ENCODE measurements around the gene CNTFR. TPM values are rescaled to one million over a fixed set of nuclear protein-coding genes. Genes with fewer than 3 reads are reported as not detected.

Gene CNTFR
- total RNA-seq, 5 donors from 2014 or later (not counting 1 experiment from before 2014, with no cell fraction given), result not detected

- DNase-seq (peak; percentile 59 to 93 (median 79)), ATAC-seq (replicated peaks in 1 of 4) (peak; percentile 93 to 96 (median 93))
- Mint-ChIP-seq H3K27ac (peak within 1 kb of the TSS; percentile 90 to 94), H3K36me3 (peaks cover 25% of the 10 kb centered on the region), H3K9me3 (no peaks in the 10 kb centered on the region), H3K4me3 (peak within 1 kb of the TSS; percentile 79 to 89 (median 80)), H3K27me3 (no peaks in the 10 kb centered on the region), H3K4me1 (peaks cover 19 to 28% (median 25%) of the 10 kb centered on the region in 3 donors)
- no peaks in the 10 kb centered on the region for H3K27me3 ChIP-seq (replicated peaks in 1 of 2; ENCODE audit: control insufficient read depth in 2 of 2, extremely low read depth in 1 of 2, insufficient read depth in 2 of 2, low read length in 1 of 2)
- H3K4me3 ChIP-seq (ENCODE audit: control insufficient read depth in 1 of 2, extremely low read depth in 1 of 2, low read length in 1 of 2), result peak within 1 kb of the TSS; percentile 71 to 94
- H3K9me3 ChIP-seq, result no peaks in the 10 kb centered on the region
- WGBS (ENCODE audit: insufficient coverage), result under 1% methylated on average over 77 of the region's 77 CpGs
- ChIA-PET CTCF (interaction anchor here (1.0 to 2.6 kb wide), 5 partner anchors 8 to 53 kb away, joined by 3 to 25 read pairs (median 7); partner anchors contain the start of gene DCTN3 (in 1 of the 2)), POLR2A (interaction anchor here in 1 of 2 donors (0.9 kb wide), 1 partner anchor 26 kb away, joined by 3 read pairs; the partner anchor contains the start of gene SIGMAR1)
- peak within 1 kb of the TSS; percentile 89 for H3K27ac ChIP-seq (ENCODE audit: low read length)
- peaks cover 3 to 26% of the 10 kb centered on the region in 2 experiments for H3K4me1 ChIP-seq (ENCODE audit: control insufficient read depth in 1 of 2, extremely low read depth in 1 of 2, insufficient read depth in 2 of 2, low read length in 2 of 2)
- H3K36me3 ChIP-seq (ENCODE audit: control insufficient read depth in 2 of 2, extremely low read depth in 1 of 2, insufficient read depth in 1 of 2, low read length in 1 of 2), result peaks cover 5 to 30% of the 10 kb centered on the region in 2 donors
Observed at GRCh38 chr9:34611811-34612787, 22.6 kb upstream of the CNTFR start, which contains the start of gene RPP25L. Gene RPP25L, minus strand, starts transcription at chr9:34612097. Its CDS starts 801 bp downstream, at chr9:34611296.

- 61% methylated on average over 10 of the region's 10 CpGs for WGBS (ENCODE audit: insufficient coverage)
Observed at GRCh38 chr9:34611251-34611810, 21.8 kb upstream of the CNTFR start.

GRCh38 chr9:34610434-34611206, 21.1 kb upstream of the CNTFR start:
- H3K4me3 ChIP-seq (ENCODE audit: control insufficient read depth in 1 of 2, extremely low read depth in 1 of 2, low read length in 1 of 2), result peak overlapping the region in 1 of 2 donors; percentile 71
- WGBS (ENCODE audit: insufficient coverage), result 97% methylated on average over 18 of the region's 20 CpGs
- Mint-ChIP-seq H3K4me3 (peak overlapping the region; percentile 79 to 89 (median 80)), H3K27me3 (no peaks in the 10 kb centered on the region), H3K36me3 (peaks cover 11% of the 10 kb centered on the region), H3K27ac (peak overlapping the region in 1 of 2 donors; percentile 36), H3K4me1 (peaks cover 19 to 28% (median 25%) of the 10 kb centered on the region in 3 donors), H3K9me3 (no peaks in the 10 kb centered on the region)
- H3K27me3 ChIP-seq (replicated peaks in 1 of 2; ENCODE audit: control insufficient read depth in 2 of 2, extremely low read depth in 1 of 2, insufficient read depth in 2 of 2, low read length in 1 of 2), result no peaks in the 10 kb centered on the region
- peaks cover 0 to 15% of the 10 kb centered on the region in 2 donors for H3K36me3 ChIP-seq (ENCODE audit: control insufficient read depth in 2 of 2, extremely low read depth in 1 of 2, insufficient read depth in 1 of 2, low read length in 1 of 2)
- DNase-seq, result no peak
- H3K4me1 ChIP-seq (ENCODE audit: control insufficient read depth in 1 of 2, extremely low read depth in 1 of 2, insufficient read depth in 2 of 2, low read length in 2 of 2), result peaks cover 3 to 26% of the 10 kb centered on the region in 2 experiments
- no peaks in the 10 kb centered on the region for H3K9me3 ChIP-seq
- no peak overlapping the region for H3K27ac ChIP-seq (ENCODE audit: low read length)
- no peak for ATAC-seq (replicated peaks in 1 of 4)
- ChIA-PET POLR2A (interaction anchor here in 1 of 2 donors (0.6 kb wide), 1 partner anchor 148 kb away, joined by 5 read pairs; no protein-coding TSS in a partner anchor), CTCF (interaction anchor here (0.8 to 1.3 kb wide), 2 partner anchors 24 to 29 kb away, joined by 3 to 4 read pairs; no protein-coding TSS in a partner anchor)

More at GRCh38 chr9:34611251-34611810, 21.8 kb upstream of the CNTFR start:
- ATAC-seq (replicated peaks in 1 of 4) (peak in 3 of 4 experiments; percentile 1 to 10 (median 6)), DNase-seq (peak in 2 of 35 experiments; percentile 14 to 24)
- Histone ChIP-seq H3K36me3 (ENCODE audit: control insufficient read depth in 2 of 2, extremely low read depth in 1 of 2, insufficient read depth in 1 of 2, low read length in 1 of 2) (peaks cover 0 to 22% of the 10 kb centered on the region in 2 donors), H3K27ac (ENCODE audit: low read length) (peak overlapping the region; percentile 89), H3K9me3 (no peaks in the 10 kb centered on the region), H3K4me3 (ENCODE audit: control insufficient read depth in 1 of 2, extremely low read depth in 1 of 2, low read length in 1 of 2) (peak overlapping the region; percentile 71 to 94), H3K4me1 (ENCODE audit: control insufficient read depth in 1 of 2, extremely low read depth in 1 of 2, insufficient read depth in 2 of 2, low read length in 2 of 2) (peaks cover 3 to 26% of the 10 kb centered on the region in 2 experiments), H3K27me3 (replicated peaks in 1 of 2; ENCODE audit: control insufficient read depth in 2 of 2, extremely low read depth in 1 of 2, insufficient read depth in 2 of 2, low read length in 1 of 2) (no peaks in the 10 kb centered on the region)
- Mint-ChIP-seq H3K27me3 (no peaks in the 10 kb centered on the region), H3K9me3 (no peaks in the 10 kb centered on the region), H3K36me3 (peaks cover 18% of the 10 kb centered on the region), H3K27ac (peak overlapping the region; percentile 90 to 94), H3K4me1 (peaks cover 19 to 28% (median 25%) of the 10 kb centered on the region in 3 donors), H3K4me3 (peak overlapping the region; percentile 79 to 89 (median 80))
- POLR2A ChIA-PET, result interaction anchor here in 1 of 2 donors (0.6 kb wide), 1 partner anchor 149 kb away, joined by 5 read pairs; no protein-coding TSS in a partner anchor
- CTCF ChIA-PET, result interaction anchor here (0.8 to 1.3 kb wide), 2 partner anchors 23 to 29 kb away, joined by 3 to 4 read pairs; no protein-coding TSS in a partner anchor

GRCh38 chr9:34607331-34607730, 17.8 kb upstream of the CNTFR start:
- Histone ChIP-seq H3K4me3 (ENCODE audit: control insufficient read depth in 1 of 2, extremely low read depth in 1 of 2, low read length in 1 of 2) (no peak overlapping the region), H3K27me3 (replicated peaks in 1 of 2; ENCODE audit: control insufficient read depth in 2 of 2, extremely low read depth in 1 of 2, insufficient read depth in 2 of 2, low read length in 1 of 2) (no peaks in the 10 kb centered on the region), H3K4me1 (ENCODE audit: control insufficient read depth in 1 of 2, extremely low read depth in 1 of 2, insufficient read depth in 2 of 2, low read length in 2 of 2) (peaks cover 3 to 18% of the 10 kb centered on the region in 2 experiments), H3K9me3 (no peaks in the 10 kb centered on the region), H3K27ac (ENCODE audit: low read length) (no peak overlapping the region), H3K36me3 (ENCODE audit: control insufficient read depth in 2 of 2, extremely low read depth in 1 of 2, insufficient read depth in 1 of 2, low read length in 1 of 2) (no peaks in the 10 kb centered on the region)
- Mint-ChIP-seq H3K9me3 (no peaks in the 10 kb centered on the region), H3K36me3 (peaks cover 5% of the 10 kb centered on the region), H3K4me1 (peaks cover 10 to 18% (median 17%) of the 10 kb centered on the region in 3 donors), H3K27ac (no peak overlapping the region), H3K4me3 (no peak overlapping the region), H3K27me3 (peaks cover 3 to 5% of the 10 kb centered on the region in 2 donors)
- ChIA-PET CTCF (interaction anchor here in 1 of 2 donors (0.6 kb wide), 1 partner anchor 167 kb away, joined by 4 read pairs; no protein-coding TSS in a partner anchor), POLR2A (no interaction called here)
- ATAC-seq (replicated peaks in 1 of 4), result no peak
- no peak for DNase-seq
- WGBS (ENCODE audit: insufficient coverage), result 68% methylated on average over 2 of the region's 2 CpGs

- Histone ChIP-seq H3K27me3 (replicated peaks in 1 of 2; ENCODE audit: control insufficient read depth in 2 of 2, extremely low read depth in 1 of 2, insufficient read depth in 2 of 2, low read length in 1 of 2) (no peaks in the 10 kb centered on the region), H3K4me3 (ENCODE audit: control insufficient read depth in 1 of 2, extremely low read depth in 1 of 2, low read length in 1 of 2) (no peak overlapping the region), H3K9me3 (no peaks in the 10 kb centered on the region), H3K4me1 (ENCODE audit: control insufficient read depth in 1 of 2, extremely low read depth in 1 of 2, insufficient read depth in 2 of 2, low read length in 2 of 2) (peaks cover 3 to 15% of the 10 kb centered on the region in 2 experiments), H3K36me3 (ENCODE audit: control insufficient read depth in 2 of 2, extremely low read depth in 1 of 2, insufficient read depth in 1 of 2, low read length in 1 of 2) (no peaks in the 10 kb centered on the region), H3K27ac (ENCODE audit: low read length) (no peak overlapping the region)
- 94% methylated on average over 3 of the region's 3 CpGs for WGBS (ENCODE audit: insufficient coverage)
- ChIA-PET CTCF (interaction anchor here in 1 of 2 donors (0.6 kb wide), 1 partner anchor 166 kb away, joined by 4 read pairs; no protein-coding TSS in a partner anchor), POLR2A (no interaction called here)
- Mint-ChIP-seq H3K4me1 (peaks cover 7 to 17% (median 15%) of the 10 kb centered on the region in 3 donors), H3K27ac (no peak overlapping the region), H3K36me3 (peaks cover 5% of the 10 kb centered on the region), H3K4me3 (no peak overlapping the region), H3K27me3 (peaks cover 3 to 5% of the 10 kb centered on the region in 2 donors), H3K9me3 (no peaks in the 10 kb centered on the region)
- ATAC-seq (replicated peaks in 1 of 4), result no peak
- DNase-seq, result no peak
Observed at GRCh38 chr9:34606905-34607304, 17.4 kb upstream of the CNTFR start.

Measured in T-cell (primary cell).